AG04450 (cell line): ENCODE measurements around the gene CSKMT. TPM values are rescaled to one million over a fixed set of nuclear protein-coding genes. Genes with fewer than 3 reads are reported as not detected.
A peak's percentile ranks its signal among the peaks of the same experiment; 100 is the strongest.

ENCODE experiments used
- CTCF ChIA-PET: fragments of 300-600, 350-600 bp; formaldehyde crosslinking; extraction: SDS; loops from one replicate; lab custom pipeline; 2022; ENCODE audit warnings: antibody characterized with exemption, inconsistent platforms; lab: Charles Lee
- POLR2A ChIA-PET: fragments of 350-600 bp; formaldehyde crosslinking; extraction: SDS; loops from one replicate; lab custom pipeline; 2021; ENCODE audit warnings: antibody characterized with exemption, inconsistent platforms; lab: Yijun Ruan, JAX
- DNase-seq: peaks from one replicate; pipeline ENCODE4 v3.0.0-alpha.2; 2011; ENCODE audit warnings: low read depth, low spot score
- H3K27ac ChIP-seq: one replicate; pipeline ENCODE4 v1.5.1; 2012; ENCODE audit warnings: low read depth, low read length, control low read depth
- H3K27me3 ChIP-seq: one replicate; pipeline ENCODE4 v1.6.0; 2012; ENCODE audit warnings: low read length; ENCODE audit not compliant: control insufficient read depth, insufficient read depth
- H3K4me3 ChIP-seq: 2 replicates; pipeline ENCODE4 v1.5.1; 2011; ENCODE audit warnings: mild to moderate bottlenecking, low read depth, low read length, control low read depth
- H3K9me3 ChIP-seq: 2 replicates; pipeline ENCODE4 v1.5.1; 2012; ENCODE audit warnings: low read length; ENCODE audit not compliant: control insufficient read depth, insufficient read depth
- CTCF ChIP-seq: IDR thresholded peaks from 2 replicates; pipeline ENCODE4 v1.5.1; 2011; ENCODE audit warnings: low read depth, low read length, control low read depth, inconsistent platforms
- polyA plus RNA-seq: library from polyadenylated mRNA; depleted of rRNA; stranded (reverse); fragments of >200 nt; gene quantifications from 2 replicates; pipeline ENCODE4 v1.2.3, GENCODE V29; 2011

The CSKMT gene
- polyA plus RNA-seq, 1 experiment = 4.6 TPM

GRCh38 chr11:62678433-62678769, 13.3 kb downstream of the CSKMT start:
- ChIA-PET POLR2A (interaction anchor here (2.1 to 4.0 kb wide), 3 partner anchors 9 to 13 kb away, joined by 7 to 70 read pairs (median 13); partner anchors contain the start of genes C11orf98, CSKMT and LRRN4CL), CTCF (no interaction called here)
- Histone ChIP-seq H3K9me3 (peaks cover 4% of the 10 kb centered on the region; the same call in 1 of the 2 replicates), H3K27ac (peak overlapping the region; percentile 80), H3K27me3 (no peaks in the 10 kb centered on the region), H3K4me3 (peak overlapping the region; percentile 98)
- TF ChIP-seq CTCF = no peak
- no peak for DNase-seq

GRCh38 chr11:62678770-62679696, 13.9 kb downstream of the CSKMT start, which contains the start of gene UBXN1:
Gene UBXN1 (minus strand): TSS chr11:62679073. CDS start chr11:62678923, 150 bp downstream.
- Histone ChIP-seq H3K27ac (peak within 1 kb of the TSS; percentile 80), H3K4me3 (peak within 1 kb of the TSS; percentile 98), H3K27me3 (no peaks in the 10 kb centered on the region), H3K9me3 (peaks cover 4% of the 10 kb centered on the region; the same call in 1 of the 2 replicates)
- CTCF ChIA-PET = interaction anchor here (1.1 to 3.2 kb wide), 3 partner anchors 7 to 108 kb away, joined by 3 to 36 read pairs (median 13); partner anchors contain the start of genes LBHD1 and UQCC3
- POLR2A ChIA-PET = interaction anchor here (0.6 to 4.0 kb wide), 9 partner anchors 9 to 133 kb away, joined by 3 to 70 read pairs (median 3); partner anchors contain the start of genes B3GAT3, C11orf98, CSKMT and INTS5
- TF ChIP-seq CTCF = no peak
- DNase-seq = peak; percentile 66

GRCh38 chr11:62680825-62681240, 15.7 kb downstream of the CSKMT start:
- Histone ChIP-seq H3K27me3 (no peaks in the 10 kb centered on the region), H3K27ac (peak overlapping the region; percentile 43), H3K9me3 (peaks cover 4% of the 10 kb centered on the region; the same call in 1 of the 2 replicates), H3K4me3 (no peak overlapping the region)
- POLR2A ChIA-PET = interaction anchor here (0.5 to 4.0 kb wide), 13 partner anchors 9 to 175 kb away, joined by 3 to 70 read pairs (median 5); partner anchors contain the start of genes B3GAT3, C11orf98, CSKMT and HNRNPUL2
- TF ChIP-seq CTCF = peak; percentile 72
- CTCF ChIA-PET = interaction anchor here (0.5 to 3.2 kb wide), 21 partner anchors 9 to 496 kb away, joined by 3 to 36 read pairs (median 3); partner anchors contain the start of genes LBHD1, LRRN4CL, UQCC3 and ZBTB3
- peak; percentile 72 for DNase-seq

GRCh38 chr11:62682518-62682917, 17.4 kb downstream of the CSKMT start:
- H3K27ac ChIP-seq = no peak overlapping the region
- TF ChIP-seq CTCF = no peak
- POLR2A ChIA-PET = no interaction called here
- H3K27me3 ChIP-seq = no peaks in the 10 kb centered on the region
- no peak for DNase-seq
- no peak overlapping the region for H3K4me3 ChIP-seq
- peaks cover 4% of the 10 kb centered on the region; the same call in 1 of the 2 replicates for H3K9me3 ChIP-seq
- CTCF ChIA-PET = interaction anchor here (1.4 kb wide), 1 partner anchor 11 kb away, joined by 4 read pairs; no protein-coding TSS in a partner anchor
